GM19372 (cell line): ENCODE data around the gene APBA1.
"Not testable (repeated sequence)": the region's sequence is repeated elsewhere in the genome, so short reads cannot be mapped to it uniquely, and the experiment has no call there.

Source experiments
- ATAC-seq: cut with Tn5 transposase; IDR thresholded peaks from one replicate; pipeline ENCODE4 v1.9.1; 2021; ENCODE audit warnings: mild to moderate bottlenecking, low read depth, moderate library complexity; ENCODE audit not compliant: unreplicated experiment

The APBA1 gene

DNA sequence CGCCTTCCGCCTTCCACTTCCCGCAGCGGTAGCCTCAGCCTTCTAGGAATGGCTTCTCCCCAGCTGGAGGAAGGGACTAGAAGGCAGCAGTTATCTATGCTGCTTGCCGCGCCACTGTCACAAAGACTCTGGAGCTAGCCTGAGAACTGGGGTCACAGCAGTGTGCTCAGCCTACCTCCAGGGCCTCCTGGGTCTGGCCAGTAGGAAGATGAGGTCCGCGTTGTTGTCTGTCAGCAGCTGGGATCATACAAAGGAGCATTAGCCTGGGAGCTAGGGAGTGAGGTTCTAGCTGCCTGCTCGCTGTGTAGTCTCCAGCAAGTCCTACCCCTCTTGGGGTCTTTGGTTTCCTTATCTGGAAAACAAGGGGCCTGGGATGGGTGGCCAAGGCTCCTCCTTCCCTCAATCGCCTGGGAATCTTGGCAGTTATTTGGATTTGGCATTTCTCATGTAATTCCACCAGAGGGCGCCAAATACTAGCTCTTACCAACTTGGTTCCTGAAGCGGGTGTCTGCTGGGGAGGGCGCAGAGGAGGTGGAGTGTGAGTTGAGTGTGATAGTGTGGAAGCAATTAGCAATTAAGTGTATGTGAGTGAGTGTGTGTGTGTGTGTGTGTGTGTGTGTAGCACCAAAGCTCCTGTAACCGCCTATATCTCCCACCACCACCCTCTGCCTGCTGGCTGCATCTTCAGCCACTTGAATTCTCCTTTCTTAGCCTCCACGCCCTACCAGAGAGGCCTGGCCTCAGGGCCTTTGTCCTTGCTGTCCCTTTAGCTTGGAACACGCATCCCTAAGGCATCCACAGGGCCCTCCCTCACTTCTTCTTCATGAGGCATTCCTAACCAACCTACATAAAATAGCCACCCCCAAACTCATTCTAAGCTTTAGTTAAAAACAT lies 250.0 kb downstream of the APBA1 start:
- ATAC-seq = no peak

DNA sequence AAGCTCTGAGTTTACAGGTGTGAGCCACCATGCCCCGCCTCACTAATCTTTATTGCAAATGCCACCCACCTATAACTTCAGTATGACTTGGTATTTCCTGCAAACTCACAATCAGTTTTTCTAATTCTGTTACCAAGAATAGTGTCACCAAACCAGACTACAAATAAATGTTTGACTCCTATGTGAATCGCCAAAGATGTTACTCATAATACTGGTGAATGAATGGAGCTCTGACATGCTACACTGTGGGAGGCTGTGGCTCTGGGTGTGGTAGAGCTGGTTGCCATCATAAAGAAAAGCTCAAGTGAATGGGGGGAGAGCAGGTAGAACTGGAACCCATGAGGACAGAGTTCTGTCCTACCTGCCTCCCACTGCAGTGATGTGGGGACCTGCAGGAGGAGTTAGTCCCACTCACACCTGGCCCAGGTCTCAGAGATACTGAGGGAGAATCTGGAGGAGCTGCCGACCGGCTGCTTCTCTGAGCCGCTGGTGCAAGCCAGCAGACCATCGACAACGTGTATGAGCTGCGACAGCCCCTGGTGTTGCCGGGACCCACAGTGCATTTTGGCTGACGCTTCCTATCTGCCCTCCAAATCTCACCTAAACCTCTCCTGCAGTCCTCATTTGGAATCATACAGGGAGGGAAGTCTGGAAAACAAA lies 251.4 kb downstream of the APBA1 start:
- ATAC-seq = no peak

DNA sequence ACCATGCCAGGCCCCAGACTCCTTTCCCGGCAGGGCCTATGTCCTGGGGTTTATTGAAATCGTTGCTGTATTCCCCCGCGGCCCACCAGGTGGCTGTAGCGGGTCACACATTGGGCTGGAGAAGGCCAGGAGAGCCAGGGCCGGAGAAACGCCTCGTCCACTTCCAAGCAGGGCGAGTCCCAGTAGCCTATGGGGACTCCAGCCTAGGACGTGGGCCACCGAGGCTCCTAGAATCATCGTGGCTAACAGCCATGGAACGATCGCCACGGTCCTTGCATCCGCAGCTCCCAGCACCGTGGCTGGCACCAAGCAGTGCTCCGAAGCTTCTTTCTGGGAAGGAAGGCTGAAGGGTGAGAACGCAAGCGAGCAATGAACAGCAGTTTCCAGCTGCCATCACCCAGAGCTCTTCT lies 259.4 kb downstream of the APBA1 start:
- no peak for ATAC-seq

DNA sequence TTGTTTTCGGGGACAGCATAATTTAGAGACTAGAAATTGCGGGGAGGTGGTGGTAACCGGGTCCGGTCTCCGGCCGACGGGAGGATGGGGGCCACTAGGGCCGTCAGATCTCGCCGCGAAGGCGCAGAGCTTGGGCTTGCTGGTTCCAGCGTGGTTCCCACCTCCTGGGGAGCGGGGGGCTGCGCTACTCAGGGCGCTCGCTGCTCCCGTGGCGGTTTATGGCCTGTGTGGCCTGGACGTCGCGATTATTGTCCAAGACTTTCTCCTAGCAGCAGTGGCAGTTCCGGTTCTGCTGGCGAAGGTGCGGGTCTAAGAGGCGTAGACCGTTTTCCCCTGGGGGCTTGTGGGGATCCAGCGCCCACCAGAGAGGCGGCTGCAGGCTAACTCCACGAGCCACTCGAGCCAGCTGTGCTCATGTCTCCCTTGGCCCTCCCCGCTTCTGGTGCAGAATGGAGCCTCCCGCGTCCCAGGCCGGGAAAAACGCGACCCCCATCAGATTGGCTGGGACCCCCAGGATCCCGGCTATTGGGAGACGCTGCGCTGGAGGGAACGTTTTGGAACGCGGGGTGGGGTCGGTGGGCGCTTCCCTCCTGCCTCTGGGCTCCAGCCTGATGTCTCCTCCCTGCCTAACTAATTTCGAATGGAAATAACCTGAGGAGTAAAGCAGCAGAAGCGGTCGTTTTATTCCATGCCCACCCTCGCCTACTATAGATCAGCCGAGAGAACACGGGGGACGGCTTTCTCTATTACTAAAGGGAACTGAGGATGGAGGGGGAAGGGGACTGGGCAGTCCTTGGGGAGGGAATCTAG lies 260.0 kb downstream of the APBA1 start:
- no peak for ATAC-seq

DNA sequence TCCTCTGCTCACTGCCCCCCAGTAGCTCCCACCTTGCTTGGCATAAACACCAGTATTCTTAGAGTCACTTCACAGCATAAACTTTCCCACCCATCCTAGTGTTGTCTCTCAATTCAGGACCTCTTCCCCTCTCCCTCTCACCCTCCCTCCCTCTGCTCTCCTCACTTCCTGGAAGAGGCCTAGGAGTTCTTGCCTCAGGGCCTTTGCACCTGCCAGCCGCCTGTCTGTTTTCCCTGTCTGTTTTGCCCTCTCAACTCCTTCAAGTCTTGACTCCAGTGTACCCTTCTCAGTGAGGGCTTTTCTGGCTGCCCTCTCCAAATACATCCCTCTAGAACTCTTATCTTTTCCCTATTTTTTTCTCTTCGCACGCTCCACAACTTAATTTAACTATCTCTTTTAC lies 260.9 kb downstream of the APBA1 start:
- ATAC-seq = no peak

DNA sequence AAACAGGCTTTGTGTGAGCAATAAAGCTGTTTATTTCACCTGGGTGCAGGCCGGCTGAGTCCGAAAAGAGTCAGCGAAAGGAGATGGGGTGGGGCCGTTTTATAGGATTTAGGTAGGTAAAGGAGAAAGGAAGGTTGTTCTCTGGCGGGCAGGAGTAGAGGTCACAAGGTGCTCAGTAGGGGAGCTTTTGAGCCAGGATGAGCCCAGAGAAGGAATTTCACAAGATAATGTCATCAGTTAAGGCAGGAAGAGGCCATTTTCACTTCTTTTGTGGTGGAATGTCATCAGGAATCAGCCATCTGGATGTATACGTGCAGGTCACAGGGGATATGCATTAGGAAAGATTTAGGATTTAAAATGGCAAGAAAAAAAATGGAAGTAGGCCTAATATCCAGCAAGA lies 262.2 kb downstream of the APBA1 start:
- not testable (repeated sequence) for ATAC-seq

DNA sequence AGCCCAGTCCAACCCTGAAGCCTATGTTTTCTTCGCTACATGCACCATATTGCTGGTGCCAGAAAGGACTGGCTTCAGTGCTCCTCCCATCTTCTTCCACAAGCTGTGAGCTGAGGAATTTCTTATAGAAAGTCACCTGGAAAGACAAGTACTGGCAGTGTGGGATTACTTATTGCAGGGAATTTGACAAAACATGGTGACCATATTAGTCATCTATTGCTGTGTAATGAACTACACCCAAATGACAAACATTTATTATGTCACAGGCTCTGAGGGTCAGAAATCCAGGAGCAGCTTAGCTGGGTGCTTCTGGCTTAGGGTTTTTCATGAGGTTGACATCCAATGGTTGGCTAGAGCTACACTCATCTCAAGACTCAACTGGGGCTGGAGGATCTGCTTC lies 271.7 kb downstream of the APBA1 start:
- no peak for ATAC-seq

DNA sequence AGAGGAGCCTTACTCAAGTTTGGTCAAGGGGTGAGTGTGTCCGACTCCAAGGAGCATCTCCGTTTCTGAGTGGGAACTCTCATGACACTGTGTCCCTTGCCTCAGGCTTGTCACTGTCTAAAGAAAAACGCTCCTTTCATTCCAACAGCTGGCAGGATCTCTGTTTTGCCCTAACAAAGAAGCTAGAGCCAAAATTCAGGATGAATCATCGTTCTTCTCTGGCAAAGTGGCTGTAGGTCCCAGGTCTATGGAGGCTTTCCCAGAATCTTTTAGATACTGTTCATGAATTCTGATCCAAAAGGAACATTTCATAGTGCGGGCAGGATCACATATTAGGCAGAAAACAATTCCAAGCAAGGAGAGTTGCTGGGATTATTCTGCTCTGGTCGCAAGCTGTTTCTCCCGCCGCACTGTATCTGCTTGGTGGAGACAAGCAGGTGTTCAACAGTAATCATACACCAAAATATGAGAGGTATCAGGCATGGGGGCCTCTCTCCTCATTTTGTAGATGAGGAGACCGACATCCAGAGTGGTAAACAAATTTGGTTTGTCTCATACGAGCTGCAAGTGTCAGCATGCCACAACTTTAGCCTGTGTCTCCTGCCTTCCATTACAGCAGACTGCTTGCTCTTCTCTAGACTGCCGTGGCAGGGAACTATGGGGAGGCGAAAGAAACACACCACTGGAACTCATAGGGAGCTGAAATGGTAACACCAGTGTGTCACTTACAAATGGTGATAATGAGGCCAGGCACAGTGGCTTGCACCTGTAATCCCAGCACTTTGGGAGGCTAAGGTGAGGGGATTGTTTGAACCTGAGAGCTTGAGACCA lies 274.6 kb downstream of the APBA1 start:
- no peak for ATAC-seq

DNA sequence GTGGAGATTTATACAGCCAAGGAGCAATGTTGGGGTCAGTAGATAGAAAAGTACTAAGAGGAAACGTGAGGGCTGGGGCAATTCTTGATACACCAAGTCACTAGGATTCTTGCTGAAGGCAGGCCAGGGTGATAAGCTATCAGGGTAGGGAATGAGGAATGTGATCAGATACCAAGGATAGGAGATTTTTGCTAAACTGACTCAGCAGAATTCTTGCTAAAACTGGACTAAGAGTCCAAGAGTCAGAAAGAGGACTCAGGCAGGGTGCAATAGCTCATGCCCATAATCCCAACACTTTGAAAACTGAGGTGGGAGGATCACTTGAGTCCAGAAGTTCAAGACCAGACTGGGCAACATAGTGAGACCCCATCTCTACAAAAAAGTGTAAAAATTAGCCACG lies 275.4 kb downstream of the APBA1 start:
- ATAC-seq = no peak

DNA sequence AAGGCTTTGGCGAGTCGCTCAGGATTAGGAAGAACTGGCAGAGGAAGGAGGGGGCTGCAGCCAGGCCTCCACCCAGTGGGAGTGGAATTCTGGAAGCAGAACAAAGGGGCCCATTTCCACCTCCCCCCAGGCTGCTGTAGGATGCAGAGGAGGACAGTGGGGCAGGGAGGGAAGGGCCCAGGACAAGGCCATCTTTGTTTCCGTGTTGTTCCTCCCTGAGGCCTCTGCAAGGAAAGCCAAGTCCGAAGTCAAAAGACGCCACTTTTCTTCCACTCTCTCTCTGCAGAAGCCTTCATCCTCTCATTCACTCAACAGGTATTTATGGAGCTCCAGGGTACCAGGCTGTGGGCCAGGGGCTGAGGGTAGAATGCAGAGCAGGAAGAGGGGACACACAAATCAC lies 276.5 kb downstream of the APBA1 start:
- ATAC-seq = no peak

DNA sequence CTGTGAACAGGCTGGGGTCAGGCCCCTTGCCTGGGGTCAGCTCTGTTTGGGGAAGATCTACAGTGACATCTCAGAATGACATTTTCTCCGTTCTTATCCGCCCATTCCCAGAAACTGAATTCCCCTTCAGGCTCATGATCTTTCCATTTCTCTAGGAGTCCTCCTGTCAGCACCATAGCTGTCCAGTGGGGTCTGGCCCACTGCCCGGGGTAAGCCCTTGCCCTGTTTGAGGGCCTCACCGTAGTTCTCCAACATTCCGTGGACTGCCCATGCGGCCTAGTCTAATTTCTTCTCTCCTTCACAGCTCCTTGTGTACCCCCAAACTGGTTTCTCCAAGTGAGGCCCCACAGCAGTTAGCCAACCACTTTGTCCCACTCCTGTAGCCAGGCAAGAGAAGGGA lies 278.7 kb downstream of the APBA1 start:
- no peak for ATAC-seq

DNA sequence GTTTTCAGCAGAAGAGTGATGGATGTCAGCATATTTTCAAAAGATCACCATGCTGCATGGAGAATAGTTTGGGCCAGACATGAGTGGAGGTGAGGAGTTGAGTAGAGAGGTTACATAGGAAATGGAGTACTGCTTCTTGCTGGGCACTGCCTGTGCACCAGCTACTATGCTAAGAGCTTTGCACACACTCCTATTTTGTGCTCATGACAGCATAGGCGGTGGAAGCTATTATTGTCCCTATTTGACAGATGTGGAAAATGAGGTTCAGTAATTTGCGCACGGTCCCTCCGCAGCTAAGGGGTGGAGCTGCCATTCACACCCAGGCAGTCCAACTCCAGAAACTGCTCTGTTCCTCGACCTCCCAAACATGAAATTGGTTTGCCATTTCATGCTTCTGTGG lies 279.3 kb downstream of the APBA1 start:
- ATAC-seq = no peak

DNA sequence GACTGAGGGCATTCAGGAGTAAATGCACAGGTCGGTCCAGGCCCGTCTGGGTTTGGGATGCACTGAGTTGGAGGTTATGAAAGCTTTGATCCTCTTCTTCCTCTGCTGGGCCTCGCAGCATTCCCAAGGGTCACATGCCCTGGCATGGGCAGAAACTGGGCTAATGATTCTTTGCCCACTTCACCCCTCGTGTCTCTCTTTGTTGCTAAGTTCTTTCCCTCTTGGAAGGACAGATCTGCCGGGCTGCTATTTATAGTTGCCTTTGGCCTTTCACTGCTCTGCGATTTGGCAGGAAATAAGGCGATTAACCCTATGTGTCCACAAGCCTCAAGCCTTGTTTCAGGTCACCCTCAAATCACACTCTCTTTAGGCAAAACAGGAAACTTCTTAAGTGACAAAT lies 280.2 kb downstream of the APBA1 start:
- no peak for ATAC-seq

DNA sequence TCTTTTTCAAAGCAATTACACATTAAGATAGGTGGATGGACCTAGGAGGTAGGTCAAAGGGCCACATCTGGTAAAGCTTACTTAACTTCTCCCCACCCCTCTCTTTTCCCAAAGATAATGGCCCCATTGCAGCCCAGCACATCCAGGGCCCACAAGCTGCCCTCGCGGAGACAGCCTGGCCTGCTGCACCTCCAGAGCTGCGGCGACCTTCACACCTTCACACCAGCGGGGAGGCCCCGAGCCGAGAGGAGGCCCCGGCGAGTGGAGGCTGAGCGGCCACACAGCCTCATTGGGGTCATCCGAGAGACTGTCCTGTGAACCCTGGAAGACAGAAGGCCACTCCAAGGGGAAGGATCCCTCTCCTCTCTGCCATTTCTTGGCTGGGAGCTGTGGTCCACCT lies 280.7 kb downstream of the APBA1 start:
- no peak for ATAC-seq

DNA sequence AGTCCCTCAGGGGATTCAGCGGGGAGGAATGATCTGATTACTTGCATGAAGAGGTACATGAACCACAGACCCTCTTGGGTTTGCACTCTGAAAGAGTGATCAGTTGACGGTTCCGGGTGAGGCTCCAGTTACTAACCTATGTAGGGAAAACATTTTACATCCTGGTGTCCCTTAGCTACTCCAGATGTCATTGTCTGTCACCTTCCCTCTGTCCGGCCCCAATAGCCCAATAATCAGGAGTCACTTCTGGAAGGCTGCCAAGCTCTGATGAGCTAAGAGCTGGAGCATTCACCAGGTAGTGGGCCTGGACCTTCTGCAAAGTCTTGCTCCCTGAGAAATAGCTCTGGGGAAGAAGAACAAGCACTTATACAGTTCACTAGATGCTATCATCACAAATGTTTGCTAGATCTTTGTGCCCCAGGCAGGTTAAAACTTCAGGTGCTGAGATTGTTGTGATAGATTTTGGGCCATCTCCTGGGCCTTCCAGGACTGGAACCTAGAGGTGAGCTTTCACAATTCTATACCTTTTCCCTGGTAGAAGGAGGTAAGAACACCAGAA lies 282.7 kb downstream of the APBA1 start:
- no peak for ATAC-seq

DNA sequence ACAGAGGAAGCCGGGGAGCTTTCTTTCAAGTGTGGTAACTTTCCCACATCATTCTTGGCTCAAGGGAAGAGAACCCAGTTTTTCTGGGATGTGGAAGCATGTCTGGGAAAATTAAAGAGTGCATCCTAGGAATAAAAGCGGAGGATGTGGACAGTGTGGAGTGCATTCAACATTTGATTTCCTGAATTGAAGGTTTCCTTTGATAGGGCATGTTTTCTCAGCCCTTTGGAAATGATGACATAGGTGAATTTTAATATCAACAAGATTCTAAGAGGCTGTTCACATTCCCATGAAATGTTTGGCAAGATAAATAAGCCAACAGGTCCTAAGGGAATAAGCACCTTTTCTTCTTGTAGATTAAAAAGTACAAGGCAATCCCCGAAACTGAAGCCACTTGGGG lies 283.6 kb downstream of the APBA1 start:
- ATAC-seq = no peak

DNA sequence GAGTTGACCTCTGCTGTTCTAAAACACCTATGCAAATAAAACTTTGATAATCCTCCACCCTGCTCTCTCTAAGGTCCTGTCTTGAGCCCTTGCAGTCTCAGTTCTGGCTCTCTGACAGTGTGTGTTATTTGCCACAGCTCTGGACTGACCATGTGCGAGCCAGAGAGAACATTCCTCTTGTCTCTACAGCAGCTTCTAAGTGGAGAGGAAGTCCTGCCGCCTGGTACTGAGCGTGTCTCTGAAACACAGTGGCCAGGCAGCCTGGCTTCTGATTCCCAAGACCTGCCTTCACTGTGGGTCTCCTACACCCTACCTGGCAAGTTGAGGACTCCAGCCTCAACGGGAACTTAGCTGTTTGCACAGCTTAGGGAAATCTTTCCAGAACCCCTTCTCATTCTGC lies 285.5 kb downstream of the APBA1 start:
- ATAC-seq = no peak

DNA sequence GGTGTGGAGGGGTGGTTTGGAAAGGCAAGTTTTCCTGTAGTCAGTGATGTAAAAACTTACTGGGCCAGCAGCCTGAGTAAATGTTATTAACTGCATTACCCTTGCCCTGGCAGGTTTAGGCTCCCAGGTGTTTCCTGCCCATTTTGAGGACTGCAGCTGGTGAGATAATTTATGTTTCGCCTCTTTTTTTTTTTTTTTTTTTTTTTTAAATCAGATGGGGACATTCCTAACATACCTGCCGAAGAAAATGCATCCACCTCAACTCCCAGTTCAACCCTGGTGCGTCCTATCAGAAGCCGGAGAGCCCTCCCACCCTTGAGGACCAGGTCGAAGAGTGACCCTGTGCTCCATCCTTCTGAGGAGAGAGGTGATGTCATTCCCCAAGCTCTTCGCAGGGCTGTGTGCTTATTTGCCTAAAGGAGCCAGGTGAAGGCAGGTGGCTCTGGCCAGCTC lies 286.6 kb downstream of the APBA1 start:
- ATAC-seq = no peak

DNA sequence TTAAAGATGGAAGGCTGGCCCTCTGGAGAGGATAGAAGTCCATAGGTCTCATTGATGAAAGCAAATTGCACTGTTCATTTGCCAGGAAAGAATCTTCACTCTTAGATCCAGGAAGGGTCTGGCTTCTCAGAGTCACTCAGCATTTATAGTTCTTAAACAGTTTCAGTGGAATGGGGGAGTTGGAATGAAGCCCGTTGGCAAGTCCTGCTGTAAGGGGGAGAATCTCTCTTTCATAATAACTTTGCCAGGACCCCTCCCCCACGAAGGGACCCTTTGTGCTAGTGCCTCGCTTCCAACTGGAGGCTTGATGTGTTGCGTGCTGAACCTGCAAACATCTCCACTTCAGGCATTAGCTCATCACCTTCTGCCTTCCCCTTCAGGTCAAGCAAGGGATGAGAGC lies 290.0 kb downstream of the APBA1 start:
- no peak for ATAC-seq

DNA sequence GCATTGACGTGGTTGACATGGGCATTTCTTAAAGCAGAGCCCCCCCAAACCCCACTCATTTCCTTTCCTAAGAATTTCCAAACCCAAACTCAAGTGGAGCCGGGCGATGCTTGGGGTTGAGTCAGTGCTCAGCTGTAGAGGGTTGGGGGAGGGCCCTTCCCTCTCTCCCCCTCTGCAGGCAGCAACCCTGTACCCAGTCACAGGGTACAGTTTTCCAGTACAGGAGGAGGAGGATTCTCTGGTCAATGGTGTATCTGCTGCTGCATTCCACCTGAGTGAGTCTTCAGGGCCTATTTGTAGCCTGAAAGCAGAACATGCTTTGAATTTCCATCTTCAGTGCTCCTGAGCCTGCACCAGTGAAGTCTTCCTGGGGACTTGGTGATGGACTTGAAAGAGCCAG lies 291.4 kb downstream of the APBA1 start:
- no peak for ATAC-seq
